C4-2B (cell line): ENCODE data around the gene CTNNBIP1.
"Not testable (repeated sequence)": the region's sequence is repeated elsewhere in the genome, so short reads cannot be mapped to it uniquely, and the experiment has no call there.

Source experiments
- H3K27ac ChIP-seq: fragments of 450-650 bp; 2 replicates; pipeline ENCODE4 v1.5.1; 2017
- CTCF ChIP-seq: fragments of 450-650 bp; conservative IDR thresholded peaks from 2 replicates; pipeline ENCODE4 v1.5.1; 2017; ENCODE audit warnings: mild to moderate bottlenecking
- ZFX ChIP-seq: fragments of 450-650 bp; IDR thresholded peaks from 2 replicates; pipeline ENCODE4 v1.6.1; 2017

The CTNNBIP1 gene

GRCh38 chr1:9927259-9927658 lies 17.2 kb upstream of the CTNNBIP1 start:
- H3K27ac ChIP-seq = no peak overlapping the region
- TF ChIP-seq CTCF (no peak), ZFX (no peak)

- TF ChIP-seq ZFX (no peak), CTCF (no peak)
- H3K27ac ChIP-seq = no peak overlapping the region
These were observed 12.3 kb upstream of the CTNNBIP1 start for GRCh38 chr1:9922342-9922741.

- TF ChIP-seq ZFX (no peak), CTCF (no peak)
- H3K27ac ChIP-seq = no peak overlapping the region
These were observed 10.5 kb upstream of the CTNNBIP1 start for GRCh38 chr1:9920606-9921005.

- H3K27ac ChIP-seq = no peak overlapping the region
- TF ChIP-seq CTCF = no peak
- TF ChIP-seq ZFX = no peak
These were observed 7.8 kb upstream of the CTNNBIP1 start for GRCh38 chr1:9917901-9918300.

GRCh38 chr1:9917495-9917894 lies 7.4 kb upstream of the CTNNBIP1 start:
- not testable (repeated sequence) for H3K27ac ChIP-seq

GRCh38 chr1:9916452-9916851 lies 6.4 kb upstream of the CTNNBIP1 start:
- TF ChIP-seq ZFX = no peak
- TF ChIP-seq CTCF = no peak
- no peak overlapping the region for H3K27ac ChIP-seq

- no peak overlapping the region for H3K27ac ChIP-seq
These were observed 4.5 kb upstream of the CTNNBIP1 start for GRCh38 chr1:9914610-9914937.

More at GRCh38 chr1:9914610-9914937, 4.5 kb upstream of the CTNNBIP1 start:
- no peak for TF ChIP-seq CTCF
- TF ChIP-seq ZFX = no peak
